Activated CD8-positive, alpha-beta T cell treated with anti-CD3 and anti-CD28 coated beads for 36 hours (primary cell): ENCODE measurements around the gene TBC1D17. TPM values are rescaled to one million over a fixed set of nuclear protein-coding genes. Genes with fewer than 3 reads are reported as not detected.

Experiments used
- ATAC-seq: fragments of 200-7000 bp; cut with Tn5 transposase; one replicate; pipeline ENCODE4 v1.10.0; 2021; ENCODE audit warnings: mild to moderate bottlenecking, moderate library complexity
- CTCF ChIA-PET: fragments of 350-600 bp; sonication (Branson Sonifier 250); formaldehyde crosslinking; loops from one replicate; lab custom pipeline; 2021; ENCODE audit warnings: antibody characterized with exemption; lab: Charles Lee
- POLR2A ChIA-PET: fragments of 350-600 bp; sonication (Branson Sonifier 250); formaldehyde crosslinking; loops from one replicate; lab custom pipeline; 2021; ENCODE audit warnings: antibody characterized with exemption; lab: Charles Lee
- DNase-seq: peaks from one replicate; pipeline ENCODE4 v3.0.0-alpha.2; 2020
- H3K27ac Mint-ChIP-seq: one replicate; pipeline ENCODE4 v1.8.0; 2021; ENCODE audit warnings: mild to moderate bottlenecking, mixed read lengths
- H3K27me3 Mint-ChIP-seq: one replicate; pipeline ENCODE4 v1.8.0; 2021; ENCODE audit warnings: mixed read lengths
- H3K36me3 Mint-ChIP-seq: one replicate; pipeline ENCODE4 v1.8.0; 2021; ENCODE audit warnings: low read depth, mixed read lengths
- H3K4me1 Mint-ChIP-seq: one replicate; pipeline ENCODE4 v1.8.0; 2021; ENCODE audit warnings: low read depth, mixed read lengths
- H3K4me3 Mint-ChIP-seq: one replicate; pipeline ENCODE4 v1.8.0; 2021; ENCODE audit warnings: mild to moderate bottlenecking, moderate library complexity, mixed read lengths
- H3K9me3 Mint-ChIP-seq: one replicate; pipeline ENCODE4 v1.8.0; 2021; ENCODE audit warnings: mixed read lengths
- CTCF ChIP-seq: fragments of 200-600 bp; IDR thresholded peaks from one replicate; pipeline ENCODE4 v1.8.0; 2022; ENCODE audit warnings: antibody characterized with exemption, mild to moderate bottlenecking
- intact Hi-C: fragments of 100-400 bp; cut with micrococcal nuclease; formaldehyde crosslinking; loops from one replicate; pipeline ENCODE4 v1.10.0; 2022
- total RNA-seq, 2 experiments: library from RNA; stranded (reverse); gene quantifications; one replicate each; pipeline ENCODE4 v1.2.3, GENCODE V29; 2021

Gene TBC1D17
- total RNA-seq, 2 experiments from 2014 or later: 26.6 to 26.8 TPM

GRCh38 chr19:49866933-49867782 lies 10.3 kb upstream of the TBC1D17 start, which contains the start of gene PNKP:
Gene PNKP, minus strand, starts transcription at chr19:49867576. Its CDS starts 372 bp downstream, at chr19:49867204.
- ATAC-seq (peak; percentile 46), DNase-seq (peak; percentile 93)
- CTCF ChIA-PET: interaction anchor here (1.0 kb wide), 1 partner anchor 63 kb away, joined by 3 read pairs; the partner anchor contains the start of gene NUP62
- peaks cover 46% of the 10 kb centered on the region for H3K4me1 Mint-ChIP-seq
- H3K9me3 Mint-ChIP-seq: no peaks in the 10 kb centered on the region
- H3K27ac Mint-ChIP-seq: no peak within 1 kb of the TSS
- no peak for TF ChIP-seq CTCF
- H3K27me3 Mint-ChIP-seq: no peaks in the 10 kb centered on the region
- POLR2A ChIA-PET: interaction anchor here (0.8 to 5.9 kb wide), 4 partner anchors 8 to 62 kb away, joined by 3 to 64 read pairs (median 5); partner anchors contain the start of genes ATF5, NUP62 and PTOV1
- no peak within 1 kb of the TSS for H3K4me3 Mint-ChIP-seq
- H3K36me3 Mint-ChIP-seq: peaks cover 33% of the 10 kb centered on the region
- intact Hi-C loops: no loop called here

GRCh38 chr19:49869009-49869483 lies 8.5 kb upstream of the TBC1D17 start:
- H3K27ac Mint-ChIP-seq: no peak overlapping the region
- peak; percentile 21 for ATAC-seq
- intact Hi-C loops: no loop called here
- no peak overlapping the region for H3K4me3 Mint-ChIP-seq
- TF ChIP-seq CTCF: no peak
- peaks cover 45% of the 10 kb centered on the region for H3K4me1 Mint-ChIP-seq
- no peak for DNase-seq
- H3K27me3 Mint-ChIP-seq: no peaks in the 10 kb centered on the region
- peaks cover 27% of the 10 kb centered on the region for H3K36me3 Mint-ChIP-seq
- H3K9me3 Mint-ChIP-seq: no peaks in the 10 kb centered on the region
- ChIA-PET CTCF (interaction anchor here (0.8 to 1.6 kb wide), 5 partner anchors 19 to 68 kb away, joined by 3 to 6 read pairs (median 3); partner anchors contain the start of genes ATF5 and PTOV1), POLR2A (interaction anchor here (0.7 to 2.1 kb wide), 9 partner anchors 8 to 279 kb away, joined by 3 to 9 read pairs (median 5); partner anchors contain the start of genes AKT1S1, ATF5, PRR12 and TBC1D17)

GRCh38 chr19:49869484-49870308 lies 7.8 kb upstream of the TBC1D17 start:
- ChIA-PET CTCF (interaction anchor here (0.8 to 1.6 kb wide), 5 partner anchors 19 to 68 kb away, joined by 3 to 6 read pairs (median 3); partner anchors contain the start of genes ATF5 and PTOV1), POLR2A (interaction anchor here (0.7 to 2.1 kb wide), 9 partner anchors 8 to 279 kb away, joined by 3 to 9 read pairs (median 5); partner anchors contain the start of genes AKT1S1, ATF5, PRR12 and TBC1D17)
- H3K4me3 Mint-ChIP-seq: no peak overlapping the region

More at GRCh38 chr19:49869484-49870308, 7.8 kb upstream of the TBC1D17 start:
- intact Hi-C loops: loop anchor here (10.0 kb wide), 1 partner anchor 55 kb away; the partner anchor contains the start of genes ATF5 and NUP62
- peaks cover 45% of the 10 kb centered on the region for H3K4me1 Mint-ChIP-seq
- peak; percentile 95 for DNase-seq
- H3K9me3 Mint-ChIP-seq: no peaks in the 10 kb centered on the region
- TF ChIP-seq CTCF: no peak
- no peaks in the 10 kb centered on the region for H3K27me3 Mint-ChIP-seq
- no peak overlapping the region for H3K27ac Mint-ChIP-seq
- H3K36me3 Mint-ChIP-seq: peaks cover 21% of the 10 kb centered on the region
- peak; percentile 82 for ATAC-seq
